Hippocampal formation (tissue), 2 donors: Measurements from ENCODE around the gene CLPSL1.
"Not testable (repeated sequence)": the region's sequence is repeated elsewhere in the genome, so short reads cannot be mapped to it uniquely, and the experiment has no call there.

Source experiments
- DNase-seq, 2 donors: peaks; one replicate each; lab custom pipeline; 2025; lab: John Stamatoyannopoulos, UW

CLPSL1 gene, protein sequence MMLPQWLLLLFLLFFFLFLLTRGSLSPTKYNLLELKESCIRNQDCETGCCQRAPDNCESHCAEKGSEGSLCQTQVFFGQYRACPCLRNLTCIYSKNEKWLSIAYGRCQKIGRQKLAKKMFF

DNA sequence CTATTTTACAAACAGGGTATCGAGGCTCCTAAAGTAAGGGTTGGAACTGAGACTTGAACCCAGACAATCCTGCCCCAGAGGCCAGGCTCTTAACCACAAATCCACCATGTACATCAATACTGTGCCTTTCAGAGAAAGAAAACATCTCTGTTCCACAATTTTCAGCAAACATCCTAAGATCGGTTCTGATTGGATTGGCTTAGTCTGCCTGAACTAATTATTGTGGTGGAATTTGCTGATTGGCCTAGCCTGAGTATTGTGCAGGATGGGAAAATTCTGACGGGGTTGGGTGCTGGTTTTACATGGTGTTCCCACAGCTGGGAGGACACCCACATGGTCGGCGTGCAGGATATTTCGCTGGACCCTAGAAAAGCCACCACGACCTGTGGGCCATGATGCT lies at the start of gene CLPSL1:
TSS of gene CLPSL1 (plus strand) at position 301 of the 400 bp plus-strand sequence. CDS start at position 393, 92 bp downstream.
- DNase-seq = no peak

DNA sequence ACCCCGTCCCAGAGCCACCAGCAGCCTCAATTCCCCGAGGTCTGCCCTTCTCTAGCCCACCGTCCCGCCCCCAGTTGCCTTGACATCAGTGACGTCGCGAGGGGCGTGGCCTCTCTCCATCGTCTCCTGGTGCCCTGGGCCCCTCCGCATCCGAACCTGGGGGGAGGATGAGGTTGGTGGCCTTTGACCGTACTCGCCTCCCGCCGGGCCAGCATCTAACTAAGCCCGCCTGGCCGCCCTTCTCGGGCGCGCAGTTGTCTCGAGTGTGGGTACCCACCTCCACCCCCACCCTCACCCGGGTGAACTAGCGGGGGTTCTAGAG lies 49.4 kb upstream of the CLPSL1 start:
- peak; percentile 88 to 90 for DNase-seq

DNA sequence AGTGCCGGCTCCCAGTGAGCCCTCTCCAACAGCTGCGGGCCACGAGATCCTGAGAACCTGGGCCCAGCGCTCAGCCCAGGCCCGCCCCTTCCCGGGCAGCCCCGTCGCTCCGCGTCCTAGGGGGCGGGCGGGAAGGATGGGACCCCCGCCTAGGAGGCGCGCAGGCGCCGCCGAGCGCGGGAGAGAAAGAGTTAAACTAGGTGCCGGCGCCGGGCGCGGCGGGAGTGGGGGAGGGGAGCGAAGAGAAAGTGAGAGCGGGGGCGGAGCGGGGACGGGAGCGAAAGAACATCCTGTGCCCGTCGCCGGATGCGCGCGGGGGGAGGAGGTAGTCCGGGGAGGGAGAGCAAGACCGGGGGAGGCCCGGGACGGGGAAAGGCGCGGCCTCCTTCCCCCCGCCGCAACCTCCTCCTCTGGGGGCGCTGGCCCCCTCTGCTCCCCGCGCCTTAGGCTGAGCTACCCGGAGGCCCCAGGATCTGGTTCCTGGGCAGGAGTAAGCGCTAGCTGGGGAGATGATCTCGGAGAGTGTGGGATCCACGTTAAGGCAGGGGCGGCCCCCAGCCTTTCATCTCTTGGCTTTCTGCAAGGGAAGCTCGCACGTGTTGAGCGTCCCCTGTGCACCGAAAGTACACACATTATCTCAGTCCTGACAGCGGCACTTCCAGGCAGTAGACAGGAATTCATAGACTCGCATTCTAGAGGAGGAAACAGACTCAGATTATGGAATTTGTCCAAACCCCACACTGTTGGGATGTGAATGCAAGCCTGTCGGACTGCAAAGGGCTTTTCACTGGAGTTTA lies 48.9 kb upstream of the CLPSL1 start:
- DNase-seq = peak; percentile 79

DNA sequence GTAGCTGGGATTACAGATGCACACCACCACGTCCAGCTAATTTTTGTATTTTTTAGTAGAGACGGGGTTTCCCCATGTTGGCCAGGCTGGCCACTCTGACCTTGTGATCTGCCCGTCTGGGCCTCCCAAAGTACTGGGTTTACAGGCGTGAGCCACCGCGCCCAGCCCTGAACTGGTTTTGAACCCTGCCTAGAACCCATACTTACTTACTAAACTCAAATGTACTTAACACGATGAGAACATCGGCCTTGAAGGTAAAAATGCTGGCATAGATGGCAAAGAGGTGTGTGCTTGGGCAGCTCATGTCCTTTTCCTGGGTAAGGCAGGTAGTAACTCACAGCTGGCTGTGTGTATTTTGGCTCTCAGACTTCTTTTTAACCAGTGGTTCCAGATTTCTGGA lies 47.2 kb upstream of the CLPSL1 start:
- DNase-seq = no peak

DNA sequence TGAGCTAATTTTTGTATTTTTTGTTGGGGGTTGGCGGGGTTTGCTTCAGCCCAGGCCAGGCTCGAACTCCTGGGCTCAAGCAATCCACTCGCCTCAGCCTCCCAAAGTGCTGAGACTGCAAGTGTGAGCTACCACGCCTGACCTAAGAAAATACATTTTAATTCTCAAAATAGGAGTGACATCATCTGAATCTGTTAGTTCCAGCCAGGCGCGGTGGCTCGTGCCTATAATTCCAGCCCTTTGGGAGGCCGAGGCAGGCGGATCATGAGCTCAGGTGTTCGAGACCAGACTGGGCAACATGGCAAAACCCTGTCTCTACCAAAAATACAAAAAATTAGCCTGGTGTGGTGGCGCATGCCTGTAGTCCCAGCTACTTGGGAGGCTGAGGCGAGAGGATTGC lies 46.5 kb upstream of the CLPSL1 start:
- DNase-seq = not testable (repeated sequence)

DNA sequence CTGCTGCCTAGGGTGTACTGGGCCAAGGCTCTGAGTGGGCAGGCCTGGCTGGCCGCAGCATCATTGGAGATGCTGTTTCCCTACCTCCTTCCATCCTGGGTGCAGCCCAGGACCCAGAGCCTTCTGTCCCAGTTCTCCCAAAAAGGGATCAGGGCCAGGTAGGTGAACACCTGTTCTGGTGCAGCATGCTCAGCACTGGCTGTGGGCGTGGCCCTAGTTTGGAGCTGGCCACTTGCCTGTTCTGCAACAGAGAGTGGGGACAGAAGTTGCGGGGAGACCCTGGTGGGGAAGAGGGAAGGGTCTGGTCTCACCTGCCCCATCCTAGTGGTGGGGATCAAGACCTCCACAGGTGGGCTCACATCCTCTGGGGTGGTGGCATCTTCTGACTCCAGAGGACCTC lies 45.4 kb upstream of the CLPSL1 start:
- no peak for DNase-seq

DNA sequence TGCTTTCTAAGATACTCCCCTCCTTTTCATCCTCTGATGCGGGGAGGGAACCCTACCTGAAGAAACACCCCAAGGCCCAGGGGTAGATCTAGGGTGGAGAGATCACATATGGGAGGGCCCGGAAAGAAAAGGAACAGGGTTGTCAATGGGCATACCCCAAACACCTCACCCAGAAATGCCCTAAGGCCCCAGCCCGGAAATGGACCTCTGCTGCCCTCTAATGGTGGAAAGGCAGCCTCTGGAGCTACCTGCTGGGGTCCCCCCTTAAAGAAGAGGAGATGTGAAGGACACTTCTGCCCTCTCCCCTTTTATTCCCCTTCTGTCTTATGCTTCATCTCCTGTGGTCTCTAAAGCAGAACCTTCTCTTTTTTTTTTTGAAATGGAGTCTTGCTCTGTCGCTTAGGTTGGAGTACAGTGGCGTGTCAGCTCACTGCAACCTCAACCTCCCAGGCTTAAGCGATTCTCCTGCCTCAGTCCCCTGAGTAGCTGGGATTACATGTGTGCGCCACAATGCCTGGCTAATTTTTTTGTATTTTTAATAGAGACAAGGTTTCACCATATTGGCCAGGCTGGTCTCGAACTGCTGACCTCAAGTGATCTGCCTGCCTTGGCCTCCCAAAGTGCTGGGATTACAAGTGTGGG lies 44.4 kb upstream of the CLPSL1 start:
- DNase-seq = peak; percentile 51 to 71

DNA sequence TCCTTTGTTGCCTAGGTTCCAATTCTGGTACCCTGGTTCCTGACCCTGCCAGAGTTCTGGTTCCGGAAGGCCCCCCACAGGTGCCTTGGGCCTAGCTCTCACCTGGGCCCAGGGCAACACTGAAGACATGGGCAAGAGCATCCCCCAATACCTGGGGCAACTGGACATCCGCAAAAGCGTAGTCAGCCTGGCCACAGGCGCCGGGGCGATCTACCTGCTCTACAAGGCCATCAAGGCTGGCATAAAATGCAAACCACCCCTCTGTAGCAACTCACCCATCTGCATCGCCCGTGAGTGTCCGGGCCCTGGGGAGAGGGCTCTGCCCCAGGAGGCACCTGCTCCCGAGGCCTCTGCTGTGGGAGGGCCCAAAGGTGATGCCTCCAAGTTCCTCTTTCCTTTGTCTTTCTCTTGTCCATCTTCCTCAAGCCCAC lies 43.8 kb upstream of the CLPSL1 start, which contains the start of gene ARMC12:
TSS of gene ARMC12 (plus strand) at position 51 of the 431 bp plus-strand sequence. CDS start at position 128, 77 bp downstream.
- DNase-seq = no peak

DNA sequence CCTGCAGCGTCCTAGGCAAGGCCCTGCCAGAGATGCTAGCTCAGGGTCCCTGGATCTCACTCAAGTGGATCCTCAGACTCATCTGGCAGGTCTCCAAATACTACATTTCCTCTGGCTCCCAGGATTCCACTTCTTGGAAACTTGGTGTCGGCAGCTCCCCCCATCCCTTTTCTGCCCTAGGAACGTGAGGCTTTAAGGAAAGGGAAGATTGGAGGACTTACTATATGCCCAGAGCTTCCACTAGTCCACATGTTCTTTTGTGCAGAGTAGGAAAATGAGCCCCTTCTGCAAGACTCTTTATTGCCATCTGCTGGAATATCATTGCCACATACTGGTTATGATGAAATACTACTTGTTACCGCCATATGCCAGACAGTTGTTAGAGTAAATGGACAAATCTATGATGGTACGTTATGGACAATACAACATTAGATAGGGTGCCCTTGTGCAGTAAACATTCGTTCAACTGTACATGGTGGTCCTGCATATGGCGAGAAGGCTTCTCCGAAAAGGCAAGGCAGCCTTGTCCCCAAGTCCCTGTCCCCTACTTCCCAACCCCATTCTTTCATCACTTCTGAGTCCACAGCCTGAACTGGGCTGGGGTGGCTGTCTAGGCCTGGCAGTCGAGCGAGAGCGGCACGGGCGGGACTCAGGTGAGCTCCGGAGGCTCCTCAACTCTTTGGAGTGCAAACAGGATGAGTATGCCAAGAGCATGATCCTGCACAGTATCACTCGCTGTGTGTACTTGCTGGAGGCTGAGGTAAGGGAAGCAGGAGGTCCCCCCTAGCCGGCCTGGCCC lies 43.2 kb upstream of the CLPSL1 start:
- peak in 1 of 2 donors; percentile 92 for DNase-seq

DNA sequence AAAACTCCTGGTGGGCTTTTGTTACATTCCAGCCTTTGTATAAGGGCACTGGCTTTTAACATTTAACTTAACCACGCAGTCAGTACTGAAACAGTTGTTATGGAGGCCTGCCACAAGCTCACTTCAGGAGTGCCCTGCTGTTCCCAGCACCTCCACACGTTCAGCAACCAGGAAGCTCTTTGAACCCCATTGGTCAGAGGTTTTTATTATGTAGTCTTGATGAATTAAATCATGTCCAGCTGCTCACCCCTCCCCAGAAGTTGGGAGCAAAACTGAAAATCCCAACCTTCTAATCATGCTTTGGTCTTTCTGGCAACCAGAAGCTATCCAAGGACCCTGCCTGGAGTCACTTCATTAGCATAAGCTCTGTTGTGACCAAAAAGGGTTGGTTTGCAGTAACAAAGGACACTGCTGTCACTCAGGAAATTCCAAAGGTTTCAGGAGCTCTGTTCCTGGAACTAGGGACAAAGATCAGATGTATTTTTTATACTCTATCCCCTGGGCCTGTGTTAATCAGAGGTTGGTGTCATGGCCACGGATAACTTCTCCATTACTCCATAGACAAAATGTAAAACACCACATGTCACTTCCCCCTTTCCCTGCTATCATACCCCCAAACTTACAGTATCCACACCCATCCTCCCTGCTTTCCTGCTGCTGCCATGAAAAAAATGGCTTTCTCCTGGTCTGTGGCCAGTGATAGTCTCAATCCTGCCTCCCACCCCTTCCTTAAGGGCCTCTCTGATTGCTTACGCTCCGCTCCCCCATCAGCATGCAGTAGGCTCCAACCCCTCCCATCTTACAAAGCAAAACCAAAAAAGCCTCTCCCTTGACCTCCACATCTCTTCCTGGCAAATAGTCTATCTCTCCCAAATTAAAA lies 40.9 kb upstream of the CLPSL1 start:
- DNase-seq = no peak

DNA sequence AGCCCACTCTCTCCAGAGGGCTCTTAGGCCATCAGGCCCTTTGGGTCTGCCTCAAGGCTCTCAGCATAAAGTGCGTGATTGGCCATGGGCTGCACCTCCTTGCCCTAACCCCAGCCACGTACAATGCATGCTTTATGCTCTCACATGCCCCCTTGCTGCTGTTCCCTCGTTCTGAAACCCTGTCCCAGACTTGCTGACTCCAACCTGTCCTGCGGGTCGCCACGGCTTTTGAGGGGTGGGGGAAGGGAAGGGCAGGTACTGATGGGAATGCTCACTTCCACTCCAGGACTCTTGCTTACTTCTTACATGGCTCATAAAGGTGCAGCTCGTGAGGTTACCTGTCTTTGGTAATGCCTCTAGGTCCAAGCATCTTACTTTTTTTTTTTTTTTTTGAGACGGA lies 38.0 kb upstream of the CLPSL1 start:
- DNase-seq = no peak

DNA sequence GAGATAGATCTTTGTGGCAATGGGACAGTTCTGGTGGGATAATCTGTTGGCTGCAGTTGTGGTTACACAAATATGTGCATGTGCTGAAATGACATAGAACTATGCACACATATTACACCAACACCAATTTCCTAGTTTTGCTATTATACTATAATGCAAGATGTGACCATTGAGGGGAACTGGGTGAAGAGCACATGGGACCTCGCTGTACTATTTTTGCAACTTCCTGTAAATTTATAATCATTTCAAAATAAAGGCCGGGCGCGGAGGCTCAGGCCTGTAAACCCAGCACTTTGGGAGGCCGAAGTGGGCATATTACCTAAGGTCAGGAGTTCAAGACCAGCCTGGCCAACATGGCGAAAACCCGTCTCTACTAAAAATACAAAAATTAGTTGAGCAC lies 35.3 kb upstream of the CLPSL1 start:
- no peak for DNase-seq

DNA sequence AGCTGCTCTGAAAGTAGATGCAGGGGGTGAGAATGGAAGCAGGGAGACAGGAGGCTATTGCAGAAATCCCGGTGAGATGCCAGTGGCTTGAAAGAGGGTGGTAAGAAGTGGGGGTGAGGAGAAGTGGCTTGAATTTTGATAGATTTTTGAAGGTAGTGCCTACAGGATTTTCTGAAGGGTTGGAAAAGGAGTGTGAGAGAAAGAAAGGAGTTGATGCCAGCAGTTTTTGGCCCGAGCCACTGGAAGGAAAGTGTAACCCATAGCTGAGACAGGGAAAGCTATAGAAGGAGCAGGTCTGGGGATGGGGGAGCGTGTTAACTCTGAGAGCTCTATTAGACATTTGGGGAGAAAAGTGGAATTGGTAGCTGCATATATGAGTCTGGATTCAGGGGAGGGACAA lies 34.3 kb upstream of the CLPSL1 start:
- no peak for DNase-seq

DNA sequence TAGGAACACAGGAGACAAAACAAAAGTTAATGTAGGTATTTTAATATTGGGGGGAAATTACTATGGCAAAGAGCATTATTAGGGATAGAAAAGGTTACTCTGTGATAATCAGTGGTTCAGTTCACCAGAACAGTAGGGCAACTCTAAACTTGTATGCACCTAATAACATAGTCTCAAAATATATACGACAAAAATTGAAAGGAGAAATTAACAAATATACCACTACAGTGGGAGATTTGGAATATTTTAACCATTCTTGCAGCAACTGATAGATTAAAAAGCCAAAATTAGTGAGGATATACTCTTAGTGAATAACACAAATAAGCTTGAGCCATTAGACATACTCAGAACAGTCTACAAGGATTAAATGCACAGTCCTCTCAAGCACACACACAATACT lies 32.9 kb upstream of the CLPSL1 start:
- no peak for DNase-seq

DNA sequence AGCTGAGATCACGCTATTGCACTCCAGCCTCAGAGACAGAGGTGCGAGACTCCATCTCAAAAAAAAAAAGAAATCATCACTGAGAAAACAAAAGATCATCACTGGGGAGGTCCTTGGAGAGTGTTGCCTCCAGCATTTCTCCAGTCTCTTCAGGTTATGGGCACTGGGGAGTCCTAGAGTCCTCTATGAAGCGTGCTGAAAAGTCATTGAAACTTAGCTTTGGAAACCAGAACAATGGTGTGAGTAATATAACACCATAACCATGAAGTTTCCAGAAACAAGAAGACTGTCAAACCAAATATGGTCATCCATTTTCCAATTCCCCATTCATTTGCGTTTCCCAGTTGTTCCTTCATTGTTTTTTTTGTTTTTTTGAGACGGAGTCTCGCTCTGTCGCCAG lies 30.3 kb upstream of the CLPSL1 start:
- no peak for DNase-seq

DNA sequence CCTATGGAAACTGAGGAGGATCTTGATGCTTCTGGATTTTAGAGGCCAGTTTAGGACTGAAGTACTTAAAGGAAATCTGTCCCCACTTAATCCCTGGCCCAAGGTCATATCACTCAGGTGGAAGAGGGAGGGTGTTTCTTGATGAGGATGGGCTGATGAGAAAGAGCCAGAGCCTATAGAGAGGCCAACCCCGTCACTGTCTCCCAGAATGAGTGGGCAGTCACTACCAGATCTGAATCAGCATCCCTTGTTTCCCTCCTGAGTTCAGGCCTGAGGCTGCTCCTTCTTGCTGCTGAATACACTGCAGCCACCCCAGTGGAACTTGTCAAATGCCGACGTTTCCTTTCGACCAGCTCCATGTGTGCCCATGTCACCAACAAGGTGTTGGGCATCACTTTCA lies 29.2 kb upstream of the CLPSL1 start:
- DNase-seq = no peak

DNA sequence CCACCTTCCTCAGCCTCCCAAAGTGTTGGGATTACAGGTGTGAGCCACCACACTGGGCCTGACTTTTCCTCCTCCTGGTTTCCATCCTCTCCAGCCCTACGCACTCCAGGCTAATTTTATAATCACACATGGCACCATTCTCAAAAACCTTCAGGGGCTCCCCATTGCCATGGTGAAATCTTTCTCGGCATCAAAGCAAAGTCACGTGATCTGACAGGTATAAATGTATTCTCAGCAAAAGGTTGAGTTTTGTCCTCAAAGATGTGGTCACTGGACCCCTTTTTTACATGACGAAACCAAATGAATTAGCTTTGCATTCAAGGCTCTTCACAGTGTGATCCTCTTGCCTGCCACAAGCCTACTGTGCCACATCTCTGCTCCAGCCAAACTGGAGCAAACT lies 28.5 kb upstream of the CLPSL1 start:
- no peak for DNase-seq

DNA sequence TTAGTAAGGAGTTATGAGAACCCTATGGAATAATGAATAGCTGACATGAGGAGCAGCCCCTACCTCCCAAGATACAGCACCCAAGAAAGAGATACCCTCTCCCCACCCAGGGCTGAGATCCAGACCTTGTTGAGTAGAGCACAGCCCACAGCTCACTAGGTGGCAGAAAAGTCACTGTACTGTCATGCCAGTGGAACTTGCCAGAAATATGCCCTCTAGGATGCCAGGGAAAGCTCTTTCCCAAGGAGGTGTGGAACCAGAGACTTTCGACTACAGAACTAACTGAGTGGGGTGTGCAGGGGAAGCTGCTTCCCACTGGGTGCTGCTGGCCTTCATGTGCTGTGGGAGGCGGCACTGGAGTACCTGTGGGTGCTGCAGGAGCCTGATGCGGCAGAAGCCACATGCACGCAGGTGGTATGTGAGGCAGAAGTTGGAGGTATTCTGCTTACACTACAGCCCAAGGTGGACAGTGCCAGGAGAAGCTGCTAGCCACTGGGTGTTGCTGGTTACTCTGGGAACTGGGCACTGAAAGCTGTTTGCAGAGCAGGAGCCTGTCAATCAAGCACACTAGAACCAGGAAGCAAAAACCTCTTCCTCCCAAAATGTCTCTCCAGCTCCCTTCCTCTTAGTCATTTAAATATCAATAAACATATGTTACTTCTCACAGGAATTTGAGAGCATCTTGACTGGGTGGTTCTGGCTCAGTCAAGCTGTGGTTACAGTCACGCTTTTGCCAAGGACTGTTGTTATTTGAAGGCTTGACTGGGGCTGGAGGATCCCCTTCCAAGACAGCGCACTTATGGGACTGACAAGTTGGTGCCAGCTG lies 26.2 kb upstream of the CLPSL1 start:
- no peak for DNase-seq

DNA sequence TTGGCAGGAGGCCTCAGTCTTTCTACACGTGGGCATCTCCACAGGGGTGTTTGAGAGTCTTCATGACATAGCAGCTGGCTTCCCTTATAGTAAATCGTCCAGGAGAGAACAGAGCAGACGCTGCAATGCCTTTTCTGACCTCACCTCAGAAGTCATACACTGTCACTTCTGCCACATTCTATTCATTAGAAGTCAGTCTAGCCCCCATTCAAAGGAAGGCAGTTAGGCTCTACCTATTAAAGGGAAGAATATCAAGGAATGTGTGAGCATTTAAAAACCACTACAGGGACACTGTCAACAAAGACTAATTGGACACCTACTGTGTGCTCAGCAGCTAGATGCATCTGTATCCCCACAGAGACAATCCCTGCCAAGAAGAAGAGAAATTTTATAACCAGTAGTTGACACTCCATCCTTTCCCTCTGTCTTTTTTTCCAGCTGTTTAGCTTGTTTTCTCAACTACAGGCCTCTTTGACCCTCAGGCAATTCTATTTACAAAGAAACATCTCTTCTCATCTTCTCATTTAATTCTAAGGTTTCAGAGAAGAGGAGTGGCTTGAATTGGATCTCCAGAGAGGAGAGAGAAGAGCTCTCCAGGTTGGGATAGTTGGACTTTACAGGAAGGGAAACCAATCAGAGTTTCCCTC lies 25.4 kb upstream of the CLPSL1 start:
- DNase-seq = no peak
